ENCODE measurements around the gene ITGB6.

DNA sequence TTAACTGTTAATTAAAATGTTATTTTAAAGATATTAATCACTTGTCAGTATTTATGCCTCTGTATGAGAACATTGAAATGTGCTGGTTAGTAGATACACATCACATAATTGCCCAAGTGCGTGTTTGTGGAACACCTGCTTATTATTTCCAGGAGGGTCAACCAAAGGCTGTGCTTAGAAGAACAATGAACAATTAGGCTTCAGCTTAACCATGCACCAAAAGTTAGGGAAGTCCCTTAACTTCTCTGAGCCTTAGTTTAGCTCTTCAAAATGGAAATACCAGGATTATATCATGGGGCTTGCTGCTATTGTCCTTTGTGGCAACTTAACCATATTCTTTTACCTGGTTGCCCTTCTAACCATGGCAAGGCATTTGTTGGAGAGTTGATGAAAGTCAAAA, 94.7 kb downstream of the ITGB6 start:
- TF ChIP-seq, protein P1, sequence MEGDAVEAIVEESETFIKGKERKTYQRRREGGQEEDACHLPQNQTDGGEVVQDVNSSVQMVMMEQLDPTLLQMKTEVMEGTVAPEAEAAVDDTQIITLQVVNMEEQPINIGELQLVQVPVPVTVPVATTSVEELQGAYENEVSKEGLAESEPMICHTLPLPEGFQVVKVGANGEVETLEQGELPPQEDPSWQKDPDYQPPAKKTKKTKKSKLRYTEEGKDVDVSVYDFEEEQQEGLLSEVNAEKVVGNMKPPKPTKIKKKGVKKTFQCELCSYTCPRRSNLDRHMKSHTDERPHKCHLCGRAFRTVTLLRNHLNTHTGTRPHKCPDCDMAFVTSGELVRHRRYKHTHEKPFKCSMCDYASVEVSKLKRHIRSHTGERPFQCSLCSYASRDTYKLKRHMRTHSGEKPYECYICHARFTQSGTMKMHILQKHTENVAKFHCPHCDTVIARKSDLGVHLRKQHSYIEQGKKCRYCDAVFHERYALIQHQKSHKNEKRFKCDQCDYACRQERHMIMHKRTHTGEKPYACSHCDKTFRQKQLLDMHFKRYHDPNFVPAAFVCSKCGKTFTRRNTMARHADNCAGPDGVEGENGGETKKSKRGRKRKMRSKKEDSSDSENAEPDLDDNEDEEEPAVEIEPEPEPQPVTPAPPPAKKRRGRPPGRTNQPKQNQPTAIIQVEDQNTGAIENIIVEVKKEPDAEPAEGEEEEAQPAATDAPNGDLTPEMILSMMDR (IDR thresholded peaks at IDR 0.05): no peak
- no peak for TF ChIP-seq POLR2A (IDR thresholded peaks at IDR 0.05)

Data from testis (tissue), 2 donors.